Measurements from ENCODE around the gene PEX16. TPM values are rescaled to one million over a fixed set of nuclear protein-coding genes. Genes with fewer than 3 reads are reported as not detected.

The PEX16 gene
- total and polyA plus RNA-seq, 9 of the 15 experiments (the other 6 are each of a cell fraction or from before 2014, with no cell fraction given): 1.5 to 43.9 (median 14.6) TPM

GRCh38 chr11:45930951-45931570, 13.4 kb upstream of the PEX16 start:
- BruUV-seq (replicated peaks): no TSS peak
- TF ChIP-seq TFAM (CRISPR knock-in tag; conservative IDR thresholded peaks at IDR 0.05) (no peak), FOXK1 (CRISPR knock-in tag; IDR thresholded peaks at IDR 0.05; ENCODE audit: borderline replicate concordance) (no peak), STAT5B (CRISPR knock-in tag; IDR thresholded peaks at IDR 0.05) (no peak), CREBBP (IDR thresholded peaks at IDR 0.05; ENCODE audit: low read depth, low read length) (no peak), KDM4B (IDR thresholded peaks at IDR 0.05; ENCODE audit: borderline replicate concordance in 2 of 2, low read depth in 1 of 2) (no peak), E2F6 (IDR thresholded peaks at IDR 0.05; ENCODE audit: borderline replicate concordance in 1 of 2, extremely low read depth in 1 of 2, insufficient read depth in 1 of 2, insufficient read length in 1 of 2, low read depth in 1 of 2, low read length in 1 of 2, poor library complexity in 1 of 2, severe bottlenecking in 1 of 2) (no peak), SRSF7 (optimal IDR thresholded peaks at IDR 0.05; ENCODE audit: low read depth, low read length) (no peak), THRAP3 (IDR thresholded peaks at IDR 0.05; ENCODE audit: borderline replicate concordance) (no peak), ZKSCAN3 (CRISPR knock-in tag; IDR thresholded peaks at IDR 0.05) (no peak), MTF1 (CRISPR knock-in tag; IDR thresholded peaks at IDR 0.05; ENCODE audit: borderline replicate concordance) (no peak), MAZ (CRISPR knock-in tag; conservative IDR thresholded peaks at IDR 0.05 in 1 of 2, IDR thresholded peaks at IDR 0.05 in 1 of 2) (no peak), MAX (CRISPR knock-in tag; IDR thresholded peaks at IDR 0.05) (no peak), NR4A1 (CRISPR knock-in tag; IDR thresholded peaks at IDR 0.05) (no peak), NR4A1 (tag; IDR thresholded peaks at IDR 0.05) (no peak), CCNT2 (IDR thresholded peaks at IDR 0.05; ENCODE audit: borderline replicate concordance, extremely low read depth, insufficient read length, low read depth, low read length) (no peak), ZNF592 (IDR thresholded peaks at IDR 0.05) (no peak)

More at GRCh38 chr11:45930951-45931570, 13.4 kb upstream of the PEX16 start:
- FAIRE-seq (no peak), DNase-seq (ENCODE audit: extremely low read depth in 1 of 4, low spot score in 3 of 4) (no peak), ATAC-seq (no peak)
- Histone ChIP-seq H3K79me2 (ENCODE audit: control insufficient read depth, insufficient read depth, low read length) (no peaks in the 10 kb centered on the region), H3K4me3 (no peak overlapping the region), H4K20me1 (replicated peaks; ENCODE audit: control insufficient read depth, insufficient read depth, low read length) (no peaks in the 10 kb centered on the region; the same call in 1 of the 2 replicates), H3K9me3 (replicated peaks; ENCODE audit: control insufficient read depth, insufficient read depth, low read depth, low read length) (no peaks in the 10 kb centered on the region), H3K9ac (ENCODE audit: insufficient read depth in 1 of 2, low read depth in 2 of 2, low read length in 2 of 2) (no peak overlapping the region; a peak in 1 of 4 replicates), H3K27ac (ENCODE audit: extremely low read depth, low read depth, low read length) (no peak overlapping the region), H3K36me3 (ENCODE audit: control insufficient read depth, insufficient read depth, low read length) (peaks cover 44% of the 10 kb centered on the region; the same call in 2 of the 3 replicates), H3K9me1 (ENCODE audit: control insufficient read depth, insufficient read depth, low read length) (no peaks in the 10 kb centered on the region), H3K4me2 (ENCODE audit: insufficient read depth, low read length) (no peak overlapping the region), H3K27me3 (ENCODE audit: control insufficient read depth in 2 of 2, insufficient read depth in 2 of 2, low read length in 2 of 2) (no peaks in the 10 kb centered on the region), H2AFZ (ENCODE audit: low read depth, low read length) (no peak overlapping the region), H3K4me1 (replicated peaks in 1 of 2; ENCODE audit: control insufficient read depth in 2 of 2, insufficient read depth in 2 of 2, low read length in 2 of 2) (peaks cover 5 to 40% of the 10 kb centered on the region in 2 experiments; a peak in 3 of 5 replicates)
- POLR2A ChIA-PET: interaction anchor here (0.6 to 1.5 kb wide), 10 partner anchors 8 to 1446 kb away, joined by 3 to 5 read pairs (median 3); no protein-coding TSS in a partner anchor
- in situ Hi-C loops (cut with MboI): no loop called here
- intact Hi-C loops (cut with micrococcal nuclease): no loop called here
- CTCF ChIA-PET (ENCODE audit: low intra/inter-chr PET ratio): no interaction called here
- WGBS (ENCODE audit: insufficient coverage, low coverage, missing lambda C conversion rate): 69% methylated on average over 8 of the region's 8 CpGs

Measured in K562 (cell line).